Right ventricle myocardium inferior (tissue), 1 donor: ENCODE measurements around the gene CMSS1. TPM values are rescaled to one million over a fixed set of nuclear protein-coding genes. Genes with fewer than 3 reads are reported as not detected.
A peak's percentile ranks its signal among the peaks of the same experiment; 100 is the strongest.
"Not testable (repeated sequence)": the region's sequence is repeated elsewhere in the genome, so short reads cannot be mapped to it uniquely, and the experiment has no call there.

Experiments
- ATAC-seq: fragments of 200-7000 bp; cut with Tn5 transposase; one replicate; pipeline ENCODE4 v1.9.1; 2020; ENCODE audit warnings: mild to moderate bottlenecking, moderate library complexity
- DNase-seq: peaks from one replicate; pipeline ENCODE4 v3.0.0; 2021; ENCODE audit errors: missing footprints
- intact Hi-C: fragments of 100-400 bp; cut with DNase I; formaldehyde crosslinking; loops from one replicate; pipeline ENCODE4 v1.11.0; 2022
- total RNA-seq: library from RNA; stranded (reverse); fragmentation: NEBNext Ultra II Directional; extraction: Animal tissue kit (Norgen Biotek cat#: 25700); gene quantifications from one replicate; pipeline ENCODE4 v1.2.1, GENCODE V29; 2021
- donor health status: DM: no; HTN: yes; CAD: no; lungs with severe emphysema.

The CMSS1 gene
- total RNA-seq, 1 donor from 2014 or later, result 37.0 TPM

GRCh38 chr3:100043271-100043670 lies 225.6 kb downstream of the CMSS1 start:
- intact Hi-C loops, result loop anchor here (5.0 to 10.0 kb wide), 5 partner anchors 36 to 198 kb away; no protein-coding TSS in a partner anchor
- DNase-seq, result no peak
- no peak for ATAC-seq

GRCh38 chr3:100044369-100044768 lies 226.7 kb downstream of the CMSS1 start:
- ATAC-seq (no peak), DNase-seq (no peak)
- intact Hi-C loops, result loop anchor here (5.0 to 10.0 kb wide), 5 partner anchors 37 to 200 kb away; no protein-coding TSS in a partner anchor

- intact Hi-C loops, result loop anchor here (10.0 kb wide), 2 partner anchors 171 to 201 kb away; no protein-coding TSS in a partner anchor
- ATAC-seq (peak; percentile 77), DNase-seq (peak; percentile 84)
Observed at GRCh38 chr3:100045696-100046095, 228.0 kb downstream of the CMSS1 start.

GRCh38 chr3:100046986-100047385 lies 229.3 kb downstream of the CMSS1 start:
- intact Hi-C loops, result loop anchor here (10.0 kb wide), 2 partner anchors 172 to 202 kb away; no protein-coding TSS in a partner anchor
- ATAC-seq (no peak), DNase-seq (no peak)

GRCh38 chr3:100047455-100048141 lies 229.9 kb downstream of the CMSS1 start:
- intact Hi-C loops, result loop anchor here (10.0 kb wide), 2 partner anchors 173 to 203 kb away; no protein-coding TSS in a partner anchor
- DNase-seq (no peak), ATAC-seq (no peak)

GRCh38 chr3:100048248-100048647 lies 230.6 kb downstream of the CMSS1 start:
- no peak for ATAC-seq

GRCh38 chr3:100051513-100051912 lies 233.9 kb downstream of the CMSS1 start:
- intact Hi-C loops, DNase-seq, ATAC-seq: not testable (repeated sequence)

More at GRCh38 chr3:100048248-100048647, 230.6 kb downstream of the CMSS1 start:
- DNase-seq, result no peak
- intact Hi-C loops, result loop anchor here (10.0 kb wide), 2 partner anchors 173 to 203 kb away; no protein-coding TSS in a partner anchor

- ATAC-seq (no peak), DNase-seq (no peak)
- intact Hi-C loops, result no loop called here
Observed at GRCh38 chr3:100053951-100054620, 236.4 kb downstream of the CMSS1 start.

- ATAC-seq, result no peak
- no peak for DNase-seq
- intact Hi-C loops, result no loop called here
Observed at GRCh38 chr3:100057716-100058575, 240.3 kb downstream of the CMSS1 start.

- DNase-seq, result no peak
- ATAC-seq, result no peak
- intact Hi-C loops, result no loop called here
Observed at GRCh38 chr3:100059472-100059871, 241.8 kb downstream of the CMSS1 start.

GRCh38 chr3:100060685-100061484 lies 243.2 kb downstream of the CMSS1 start:
- intact Hi-C loops, result no loop called here
- DNase-seq (no peak), ATAC-seq (peak; percentile 20)

- DNase-seq (no peak), ATAC-seq (no peak)
- intact Hi-C loops, result no loop called here
Observed at GRCh38 chr3:100062665-100063064, 245.0 kb downstream of the CMSS1 start.

GRCh38 chr3:100063929-100064461 lies 246.3 kb downstream of the CMSS1 start:
- DNase-seq, result no peak
- intact Hi-C loops, result no loop called here
- no peak for ATAC-seq

GRCh38 chr3:100067589-100067988 lies 249.9 kb downstream of the CMSS1 start:
- intact Hi-C loops, result loop anchor here (5.0 kb wide), 1 partner anchor 225 kb away; no protein-coding TSS in a partner anchor
- DNase-seq (no peak), ATAC-seq (peak; percentile 30)

- ATAC-seq (peak; percentile 88), DNase-seq (peak; percentile 81)
- intact Hi-C loops, result loop anchor here (1.0 to 5.0 kb wide), 2 partner anchors 185 to 227 kb away; no protein-coding TSS in a partner anchor
Observed at GRCh38 chr3:100068826-100069225, 251.2 kb downstream of the CMSS1 start.

GRCh38 chr3:100069472-100069871 lies 251.8 kb downstream of the CMSS1 start:
- intact Hi-C loops, result loop anchor here (5.0 kb wide), 1 partner anchor 227 kb away; no protein-coding TSS in a partner anchor
- no peak for ATAC-seq
- no peak for DNase-seq

GRCh38 chr3:100072326-100073048 lies 254.8 kb downstream of the CMSS1 start:
- no peak for ATAC-seq
- DNase-seq, result no peak
- intact Hi-C loops, result no loop called here
